ENCODE results near the gene ATP8B1. TPM values are rescaled to one million over a fixed set of nuclear protein-coding genes. Genes with fewer than 3 reads are reported as not detected.
"Not testable (repeated sequence)": the region's sequence is repeated elsewhere in the genome, so short reads cannot be mapped to it uniquely, and the experiment has no call there.

Gene ATP8B1
- polyA plus RNA-seq, 3 donors: 21.6 to 23.0 (median 22.5) TPM

GRCh38 chr18:57648414-57648813 lies 154.7 kb downstream of the ATP8B1 start:
- DNase-seq (ENCODE audit: extremely low read depth in 1 of 11, low read depth in 9 of 11, low spot score in 4 of 11): no peak

GRCh38 chr18:57644540-57644939 lies 158.6 kb downstream of the ATP8B1 start:
- DNase-seq (ENCODE audit: extremely low read depth in 1 of 11, low read depth in 9 of 11, low spot score in 4 of 11): no peak

GRCh38 chr18:57643726-57644125 lies 159.4 kb downstream of the ATP8B1 start:
- not testable (repeated sequence) for DNase-seq (ENCODE audit: extremely low read depth in 1 of 11, low read depth in 9 of 11, low spot score in 4 of 11)

GRCh38 chr18:57642462-57642861 lies 160.7 kb downstream of the ATP8B1 start:
- DNase-seq (ENCODE audit: extremely low read depth in 1 of 11, low read depth in 9 of 11, low spot score in 4 of 11): not testable (repeated sequence)

GRCh38 chr18:57640749-57641148 lies 162.4 kb downstream of the ATP8B1 start:
- DNase-seq (ENCODE audit: extremely low read depth in 1 of 11, low read depth in 9 of 11, low spot score in 4 of 11): no peak

GRCh38 chr18:57640236-57640635 lies 162.9 kb downstream of the ATP8B1 start:
- no peak for DNase-seq (ENCODE audit: extremely low read depth in 1 of 11, low read depth in 9 of 11, low spot score in 4 of 11)

GRCh38 chr18:57635003-57635822 lies 167.9 kb downstream of the ATP8B1 start:
- DNase-seq (ENCODE audit: extremely low read depth in 1 of 11, low read depth in 9 of 11, low spot score in 4 of 11): no peak

GRCh38 chr18:57631697-57632096 lies 171.4 kb downstream of the ATP8B1 start:
- no peak for DNase-seq (ENCODE audit: extremely low read depth in 1 of 11, low read depth in 9 of 11, low spot score in 4 of 11)

GRCh38 chr18:57630754-57631595 lies 172.1 kb downstream of the ATP8B1 start:
- peak in 1 of 11 donors; percentile 14 for DNase-seq (ENCODE audit: extremely low read depth in 1 of 11, low read depth in 9 of 11, low spot score in 4 of 11)

- peak; percentile 78 to 94 (median 92) for DNase-seq (ENCODE audit: extremely low read depth in 1 of 11, low read depth in 9 of 11, low spot score in 4 of 11)
Observed at GRCh38 chr18:57630002-57630753, 172.9 kb downstream of the ATP8B1 start.

- no peak for DNase-seq (ENCODE audit: extremely low read depth in 1 of 11, low read depth in 9 of 11, low spot score in 4 of 11)
Observed at GRCh38 chr18:57629422-57629821, 173.7 kb downstream of the ATP8B1 start.

- DNase-seq (ENCODE audit: extremely low read depth in 1 of 11, low read depth in 9 of 11, low spot score in 4 of 11): no peak
Observed at GRCh38 chr18:57627488-57627887, 175.6 kb downstream of the ATP8B1 start.

GRCh38 chr18:57624988-57625387 lies 178.1 kb downstream of the ATP8B1 start:
- no peak for DNase-seq (ENCODE audit: extremely low read depth in 1 of 11, low read depth in 9 of 11, low spot score in 4 of 11)

GRCh38 chr18:57621246-57621604 lies 181.9 kb downstream of the ATP8B1 start:
- no peak for DNase-seq (ENCODE audit: extremely low read depth in 1 of 11, low read depth in 9 of 11, low spot score in 4 of 11)

- DNase-seq (ENCODE audit: extremely low read depth in 1 of 11, low read depth in 9 of 11, low spot score in 4 of 11): no peak
Observed at GRCh38 chr18:57619876-57620275, 183.2 kb downstream of the ATP8B1 start.

- no peak for DNase-seq (ENCODE audit: extremely low read depth in 1 of 11, low read depth in 9 of 11, low spot score in 4 of 11)
Observed at GRCh38 chr18:57618910-57619309, 184.2 kb downstream of the ATP8B1 start.

GRCh38 chr18:57603871-57604270 lies 199.2 kb downstream of the ATP8B1 start:
- DNase-seq (ENCODE audit: extremely low read depth in 1 of 11, low read depth in 9 of 11, low spot score in 4 of 11): no peak

Measured in renal cortex interstitium (tissue), 11 donors.